Measurements from ENCODE around the gene AP4B1.

AP4B1 gene

GRCh38 chr1:113891631-113892220, 12.9 kb downstream of the AP4B1 start:
- no peak for DNase-seq

- no peak for DNase-seq
These were observed 13.8 kb downstream of the AP4B1 start for GRCh38 chr1:113890816-113891215.

GRCh38 chr1:113887402-113888175, 17.0 kb downstream of the AP4B1 start, which contains the start of gene BCL2L15:
Gene BCL2L15 (minus strand): TSS chr1:113887581. CDS start chr1:113887375, 206 bp downstream.
- DNase-seq, result no peak

- no peak for DNase-seq
These were observed 17.9 kb downstream of the AP4B1 start for GRCh38 chr1:113886417-113887401.

- no peak for DNase-seq
These were observed 22.9 kb downstream of the AP4B1 start for GRCh38 chr1:113881661-113882060.

GRCh38 chr1:113879739-113880038, 24.9 kb downstream of the AP4B1 start:
- no peak for DNase-seq

- DNase-seq, result no peak
These were observed 28.4 kb downstream of the AP4B1 start for GRCh38 chr1:113876176-113876575.

GRCh38 chr1:113875714-113876113, 28.9 kb downstream of the AP4B1 start:
- DNase-seq, result peak; percentile 76

- no peak for DNase-seq
These were observed 30.4 kb downstream of the AP4B1 start for GRCh38 chr1:113874012-113874879.

GRCh38 chr1:113872219-113872935, 32.2 kb downstream of the AP4B1 start:
- DNase-seq, result no peak

GRCh38 chr1:113871597-113872113, 32.9 kb downstream of the AP4B1 start, which contains the start of gene PTPN22:
Gene PTPN22 (minus strand): TSS chr1:113871712.
- DNase-seq, result no peak

GRCh38 chr1:113870778-113871177, 33.8 kb downstream of the AP4B1 start:
- no peak for DNase-seq

- DNase-seq, result no peak
These were observed 36.1 kb downstream of the AP4B1 start for GRCh38 chr1:113868387-113869083.

- no peak for DNase-seq
These were observed 43.0 kb downstream of the AP4B1 start for GRCh38 chr1:113861641-113862040.

GRCh38 chr1:113860891-113861290, 43.7 kb downstream of the AP4B1 start:
- DNase-seq, result no peak

GRCh38 chr1:113859478-113860175, 45.0 kb downstream of the AP4B1 start:
- no peak for DNase-seq

GRCh38 chr1:113858982-113859381, 45.6 kb downstream of the AP4B1 start:
- DNase-seq, result no peak

GRCh38 chr1:113858418-113858817, 46.2 kb downstream of the AP4B1 start:
- no peak for DNase-seq

GRCh38 chr1:113857776-113858175, 46.8 kb downstream of the AP4B1 start:
- no peak for DNase-seq

GRCh38 chr1:113856401-113856790, 48.2 kb downstream of the AP4B1 start:
- no peak for DNase-seq

Data from NCI-H446 treated with DMSO at 0.1 percent for 48 hours (cell line).